Kidney capillary endothelial cell (primary cell): Measurements from ENCODE around the gene CHST15.

Experiments used
- DNase-seq: peaks from one replicate; pipeline ENCODE4 v3.0.0-alpha.2; 2018; ENCODE audit warnings: low spot score

Gene CHST15

GRCh38 chr10:123997486-123998196, 95.8 kb downstream of the CHST15 start:
- no peak for DNase-seq

- no peak for DNase-seq
These were observed 96.4 kb downstream of the CHST15 start for GRCh38 chr10:123997013-123997412.

- no peak for DNase-seq
These were observed 97.1 kb downstream of the CHST15 start for GRCh38 chr10:123996302-123996701.

- peak; percentile 25 for DNase-seq
These were observed 97.8 kb downstream of the CHST15 start for GRCh38 chr10:123995461-123996131.

DNA sequence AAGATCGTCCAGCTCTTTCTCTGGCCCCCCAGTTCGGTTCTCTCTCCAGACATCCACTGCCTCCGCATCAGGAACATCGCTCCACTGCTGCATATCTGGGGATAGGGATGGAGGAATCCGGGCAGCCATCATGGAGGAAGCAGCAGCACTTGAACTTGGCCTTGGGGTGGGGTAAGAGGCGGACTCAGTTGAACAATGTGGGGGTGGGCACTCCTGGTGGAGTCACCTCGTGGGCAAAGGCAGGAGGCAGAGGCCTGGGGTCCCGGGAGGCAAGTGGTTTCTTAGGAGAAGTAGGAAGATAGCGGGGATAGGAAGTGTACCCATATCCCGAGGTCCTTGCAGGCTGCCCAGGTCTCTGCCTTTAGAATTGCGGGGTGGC, 98.3 kb downstream of the CHST15 start:
- DNase-seq = no peak

DNA sequence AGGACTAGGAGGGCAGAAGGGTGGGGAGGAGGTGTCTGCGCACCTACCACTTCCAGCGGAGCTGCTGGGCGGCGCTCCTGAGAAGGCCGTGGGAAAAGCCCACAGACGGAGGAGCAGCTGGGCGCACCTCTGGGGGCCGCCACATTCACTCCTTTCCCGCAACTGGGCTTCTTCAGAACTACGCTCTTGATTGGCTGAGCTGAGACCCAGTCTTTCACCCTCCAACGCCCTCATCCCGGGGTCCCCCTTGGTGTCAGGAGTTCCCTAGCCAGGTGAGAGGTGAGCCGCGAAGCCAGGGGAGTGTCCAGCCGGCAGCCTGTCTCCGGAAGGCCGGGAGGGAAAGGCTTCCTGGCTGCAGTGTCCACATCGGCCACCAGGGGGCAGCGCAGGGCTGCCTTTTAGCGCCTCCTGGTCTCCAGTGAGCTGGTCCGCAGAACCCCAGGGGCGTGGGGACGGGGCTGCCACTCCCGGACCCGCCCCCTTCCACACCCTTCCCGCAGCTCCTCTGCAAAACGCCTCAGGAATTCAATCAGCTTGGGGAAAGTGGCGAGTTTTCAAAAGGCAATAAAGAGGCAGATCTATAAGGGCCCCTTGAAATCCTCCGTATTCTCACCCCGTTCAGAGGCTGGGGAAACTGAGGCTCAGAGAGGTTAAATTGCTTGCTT, 98.8 kb downstream of the CHST15 start:
- DNase-seq = peak; percentile 68

DNA sequence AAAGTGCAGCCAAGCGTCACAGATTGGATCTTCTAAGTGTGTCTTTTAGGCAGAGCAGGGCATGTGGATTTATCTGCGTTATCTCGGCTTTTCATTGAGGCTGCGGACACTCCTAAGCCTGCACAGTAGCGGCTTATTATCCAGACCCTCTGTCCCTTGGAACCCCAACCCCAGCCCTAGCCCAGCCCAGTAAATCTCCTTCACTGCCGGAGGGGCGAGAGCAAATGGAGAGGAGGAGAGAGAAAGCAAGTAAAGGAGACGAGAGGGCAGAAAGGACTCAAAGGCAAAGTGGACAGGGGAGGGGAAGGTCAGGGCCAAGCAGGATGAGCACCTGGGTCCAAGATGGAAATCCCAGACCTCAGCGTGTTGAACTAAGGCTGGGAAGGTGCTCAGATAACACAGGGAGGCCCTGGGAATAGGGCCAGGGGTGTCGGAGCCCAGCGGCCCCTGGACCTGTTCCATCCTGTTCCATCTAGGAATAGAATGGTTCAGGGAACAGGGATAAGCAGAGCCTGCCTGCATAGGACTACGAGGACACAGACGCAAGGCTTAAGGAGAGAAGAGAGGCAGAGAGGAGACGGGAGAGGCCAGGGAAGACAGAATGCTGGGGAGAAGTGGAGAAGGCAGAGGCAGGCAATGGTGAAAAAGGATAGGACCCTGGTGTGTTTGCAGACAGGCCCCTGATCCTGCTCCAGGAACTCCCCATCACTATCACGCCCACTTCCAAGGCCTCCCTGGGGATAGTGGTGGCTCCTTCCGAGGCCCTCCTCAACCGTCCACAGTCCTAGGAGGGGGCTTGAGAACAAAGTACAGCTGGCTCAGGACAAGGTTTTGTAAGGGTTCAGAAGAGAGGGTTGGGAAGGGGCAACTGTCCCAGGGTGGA, 99.6 kb downstream of the CHST15 start:
- DNase-seq = no peak

DNA sequence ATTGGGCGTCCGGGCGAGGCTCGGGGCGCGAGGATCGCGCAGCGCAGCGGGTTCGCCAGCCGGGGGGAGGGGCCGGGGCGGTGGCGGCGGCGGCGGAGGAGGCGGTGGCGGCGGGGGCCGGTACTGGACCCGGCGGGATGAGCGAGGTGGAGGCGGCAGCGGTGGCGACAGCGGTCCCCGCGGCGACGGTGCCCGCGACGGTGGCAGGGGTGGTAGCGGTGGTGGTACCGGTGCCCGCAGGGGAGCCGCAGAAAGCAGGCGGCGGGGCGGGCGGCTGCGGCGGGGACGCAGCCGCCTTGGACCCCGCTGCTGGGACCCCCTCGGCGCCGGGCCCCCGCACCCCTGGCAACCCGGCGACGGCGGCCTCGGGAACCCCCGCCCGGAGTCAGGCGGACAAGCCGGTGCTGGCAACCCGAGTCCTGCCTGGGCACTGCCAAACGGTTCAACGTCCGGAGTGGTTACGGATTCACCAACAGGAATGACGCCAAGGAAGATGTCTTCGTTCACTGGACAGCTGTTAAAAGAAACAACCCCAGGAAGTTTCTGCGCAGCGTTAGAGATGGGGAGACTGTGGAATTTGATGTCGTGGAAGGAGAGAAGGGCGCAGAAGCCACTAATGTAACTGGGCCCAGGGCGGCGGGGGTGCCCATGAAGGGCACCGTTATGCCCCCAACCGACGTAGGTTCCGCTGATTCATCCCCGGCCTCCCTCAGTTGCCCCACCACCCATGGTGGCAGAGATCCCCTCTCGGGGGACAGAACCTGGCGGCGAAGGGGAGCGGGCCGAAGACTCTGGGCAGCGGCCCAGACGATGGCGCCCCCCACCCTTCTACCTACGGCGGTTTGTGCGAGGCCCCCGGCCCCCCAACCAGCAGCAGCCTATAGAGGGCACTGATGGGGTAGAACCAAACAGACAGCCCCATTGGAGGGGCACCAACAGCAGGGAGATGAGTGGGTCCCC, 101.5 kb downstream of the CHST15 start:
- DNase-seq = no peak

DNA sequence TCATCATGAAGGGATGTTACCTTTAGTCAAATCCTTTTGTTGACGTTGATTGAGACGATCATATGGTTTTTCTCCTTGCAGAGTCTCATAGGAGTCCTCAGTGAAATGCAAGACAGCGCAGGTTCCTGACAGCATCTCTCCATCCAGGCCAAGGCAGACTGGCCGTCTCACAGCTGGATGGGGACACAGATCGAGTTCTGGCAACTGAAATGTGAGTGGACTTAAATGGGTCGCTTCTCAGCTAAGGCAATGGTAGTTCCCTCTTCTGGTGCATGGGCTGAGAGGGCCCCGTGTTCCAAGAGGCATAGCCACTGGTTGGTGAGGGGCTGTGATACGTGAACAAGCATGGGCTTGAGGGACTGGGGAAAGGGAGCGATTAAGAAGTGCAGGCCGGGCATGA, 102.5 kb downstream of the CHST15 start:
- no peak for DNase-seq

- no peak for DNase-seq
These were observed 104.7 kb downstream of the CHST15 start for GRCh38 chr10:123988694-123989093.

- DNase-seq = no peak
These were observed 106.7 kb downstream of the CHST15 start for GRCh38 chr10:123986736-123987135.

- DNase-seq = no peak
These were observed 119.0 kb downstream of the CHST15 start for GRCh38 chr10:123974406-123974805.

GRCh38 chr10:123972481-123973401, 120.7 kb downstream of the CHST15 start:
- no peak for DNase-seq

GRCh38 chr10:123970927-123971286, 122.5 kb downstream of the CHST15 start:
- DNase-seq = no peak

DNA sequence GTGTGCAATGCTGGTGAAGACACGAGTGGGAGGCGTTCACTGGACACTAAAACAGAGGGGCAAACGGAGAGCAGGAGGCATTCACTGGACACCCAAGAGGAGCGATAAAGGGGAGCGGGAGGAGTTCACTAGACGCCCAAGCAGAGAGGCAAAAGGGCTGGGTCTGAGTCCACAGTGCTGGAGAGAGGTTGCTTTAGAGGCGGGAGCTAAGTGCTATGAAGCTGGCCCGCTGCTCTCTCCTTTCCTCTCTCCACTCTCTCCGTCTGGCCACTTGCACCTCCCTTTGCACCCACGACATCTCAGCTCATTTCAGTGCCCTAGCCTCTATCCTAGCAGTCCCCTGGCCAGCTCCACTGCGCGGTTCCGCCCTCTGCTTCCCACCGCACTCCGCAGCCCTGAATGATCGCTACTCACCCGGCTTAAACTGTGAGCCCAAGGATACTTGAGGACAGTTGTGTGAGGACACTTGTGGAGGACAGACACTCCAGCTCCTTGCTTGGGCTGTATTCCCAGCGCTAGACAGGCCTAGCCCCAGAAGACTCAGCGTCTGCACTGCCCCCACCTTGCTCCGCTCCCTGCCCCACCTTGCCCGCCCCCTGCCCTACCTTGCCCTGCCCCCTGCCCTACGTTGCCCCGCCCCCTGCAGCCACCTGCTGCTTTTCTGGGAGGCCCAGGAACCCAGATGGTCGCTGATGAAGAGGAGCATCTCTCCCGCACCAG, 123.0 kb downstream of the CHST15 start:
- DNase-seq = no peak

DNA sequence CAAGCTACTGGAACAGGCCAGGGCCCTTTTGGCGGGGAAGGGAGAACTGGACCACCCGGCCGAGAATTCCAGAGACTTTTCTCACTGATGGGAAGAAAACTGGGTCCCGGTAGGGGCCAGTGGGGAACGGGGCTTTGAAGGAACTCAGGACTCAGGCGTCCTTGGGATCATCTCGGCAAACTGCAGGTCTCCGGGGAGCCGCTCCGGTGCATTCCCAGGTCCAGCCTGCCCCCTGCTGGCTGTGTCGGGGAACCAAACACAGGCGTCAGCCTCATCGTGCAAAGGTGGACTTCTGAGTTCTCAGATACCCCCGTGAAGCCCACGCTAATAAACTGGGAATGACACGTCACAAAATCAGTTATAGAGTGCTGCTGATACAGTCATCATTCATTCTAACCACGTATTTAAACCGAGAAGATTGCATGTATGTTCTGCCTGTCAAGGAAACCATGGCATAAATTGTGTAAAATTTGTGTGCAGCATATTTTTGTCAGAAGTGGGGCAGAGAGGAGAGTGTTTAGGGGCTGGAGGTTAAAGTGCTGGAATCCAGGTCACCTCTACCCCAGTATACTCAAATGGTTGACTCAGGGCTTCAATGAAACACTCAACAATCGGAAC, 125.7 kb downstream of the CHST15 start:
- DNase-seq = peak; percentile 37

DNA sequence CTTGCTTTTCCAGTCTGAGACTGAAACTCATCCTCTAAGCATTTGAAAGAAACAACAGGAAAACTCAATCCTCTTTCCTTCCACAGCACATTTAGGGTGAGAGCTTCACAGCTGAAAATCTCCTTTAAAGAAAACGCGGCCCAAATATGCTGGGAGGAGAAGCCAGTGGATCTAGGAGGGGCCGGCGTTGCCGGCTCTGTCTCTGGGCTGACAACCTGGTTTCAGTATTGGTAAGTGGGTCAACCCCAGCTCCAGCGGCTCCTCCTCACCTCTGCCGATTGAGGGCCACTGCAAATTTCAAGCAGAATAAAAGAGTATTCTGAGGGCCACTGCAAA, 126.5 kb downstream of the CHST15 start:
- no peak for DNase-seq

- no peak for DNase-seq
These were observed 127.2 kb downstream of the CHST15 start for GRCh38 chr10:123965973-123966895.
